H9 (cell line): ENCODE measurements around the gene TTBK1. TPM values are rescaled to one million over a fixed set of nuclear protein-coding genes. Genes with fewer than 3 reads are reported as not detected.

Experiments
- DNase-seq: peaks from one replicate; pipeline ENCODE4 v3.0.0-alpha.2; 2017
- H2AFZ ChIP-seq: one replicate; pipeline ENCODE4 v1.6.1; 2013; ENCODE audit warnings: mild to moderate bottlenecking, low read length, control low read depth, moderate library complexity
- H2AK5ac ChIP-seq: 2 replicates; pipeline ENCODE4 v1.6.1; 2013; ENCODE audit warnings: low read length, control low read depth, mixed read lengths; ENCODE audit not compliant: insufficient read length
- H2BK120ac ChIP-seq: one replicate; pipeline ENCODE4 v1.6.1; 2013; ENCODE audit warnings: low read depth, mild to moderate bottlenecking, low read length, control low read depth, inconsistent platforms; ENCODE audit not compliant: poor library complexity, severe bottlenecking
- H2BK12ac ChIP-seq: 2 replicates; pipeline ENCODE4 v1.6.1; 2013; ENCODE audit warnings: low read length, control low read depth, mixed read lengths, low read depth; ENCODE audit not compliant: insufficient read length
- H2BK15ac ChIP-seq: 2 replicates; pipeline ENCODE4 v1.6.1; 2013; ENCODE audit warnings: low read depth, low read length, control low read depth
- H2BK20ac ChIP-seq: one replicate; pipeline ENCODE4 v1.6.1; 2013; ENCODE audit warnings: low read depth, mild to moderate bottlenecking, low read length, control low read depth, inconsistent platforms; ENCODE audit not compliant: poor library complexity, severe bottlenecking
- H2BK5ac ChIP-seq: 2 replicates; pipeline ENCODE4 v1.6.1; 2013; ENCODE audit warnings: low read length, control low read depth, mixed read lengths; ENCODE audit not compliant: insufficient read length
- H3K14ac ChIP-seq: 2 replicates; pipeline ENCODE4 v1.6.1; 2013; ENCODE audit warnings: low read length, control low read depth; ENCODE audit not compliant: insufficient read depth
- H3K18ac ChIP-seq: 2 replicates; pipeline ENCODE4 v1.6.1; 2013; ENCODE audit warnings: low read depth, mild to moderate bottlenecking, mixed read lengths, low read length, control low read depth; ENCODE audit not compliant: insufficient read length
- H3K23ac ChIP-seq: 2 replicates; pipeline ENCODE4 v1.6.1; 2013; ENCODE audit warnings: low read length, control low read depth, mixed read lengths, low read depth; ENCODE audit not compliant: insufficient read length
- H3K23me2 ChIP-seq: 2 replicates; pipeline ENCODE4 v1.6.1; 2013; ENCODE audit warnings: low read depth, mild to moderate bottlenecking, mixed read lengths, low read length, control low read depth; ENCODE audit not compliant: insufficient read length, poor library complexity, severe bottlenecking
- H3K27ac ChIP-seq: 2 replicates; pipeline ENCODE4 v1.5.1; 2013; ENCODE audit warnings: low read length, control low read depth, mixed read lengths, low read depth; ENCODE audit not compliant: insufficient read length
- H3K27me3 ChIP-seq: 2 replicates; pipeline ENCODE4 v1.6.1; 2013; ENCODE audit warnings: low read length, control low read depth, inconsistent platforms; ENCODE audit not compliant: insufficient read depth
- H3K4ac ChIP-seq: 2 replicates; pipeline ENCODE4 v1.6.1; 2013; ENCODE audit warnings: low read depth, mild to moderate bottlenecking, control low read depth, inconsistent platforms, low read length, moderate library complexity
- H3K4me1 ChIP-seq: 2 replicates; pipeline ENCODE4 v1.6.1; 2013; ENCODE audit warnings: low read length, control low read depth, inconsistent platforms; ENCODE audit not compliant: insufficient read depth
- H3K4me2 ChIP-seq: 2 replicates; pipeline ENCODE4 v1.6.1; 2013; ENCODE audit warnings: low read length, control low read depth, mixed read lengths; ENCODE audit not compliant: insufficient read length, insufficient read depth
- H3K56ac ChIP-seq: 2 replicates; pipeline ENCODE4 v1.6.1; 2013; ENCODE audit warnings: low read depth, mild to moderate bottlenecking, mixed read lengths, low read length, control low read depth; ENCODE audit not compliant: insufficient read length
- H3K79me1 ChIP-seq: 2 replicates; pipeline ENCODE4 v1.6.1; 2013; ENCODE audit warnings: low read depth, mild to moderate bottlenecking, moderate library complexity, low read length, control low read depth, inconsistent platforms; ENCODE audit not compliant: insufficient read depth, poor library complexity, severe bottlenecking
- H3K79me2 ChIP-seq: 2 replicates; pipeline ENCODE4 v1.6.1; 2013; ENCODE audit warnings: low read length, control low read depth, inconsistent platforms; ENCODE audit not compliant: insufficient read depth
- H3K9ac ChIP-seq: 2 replicates; pipeline ENCODE4 v1.6.1; 2013; ENCODE audit warnings: low read length, control low read depth, mixed read lengths; ENCODE audit not compliant: insufficient read length; ENCODE audit errors: extremely low read depth
- H3K9me3 ChIP-seq: one replicate; pipeline ENCODE4 v1.6.1; 2013; ENCODE audit warnings: low read depth, low read length, inconsistent platforms; ENCODE audit not compliant: control insufficient read depth
- H3T11ph ChIP-seq: one replicate; pipeline ENCODE4 v1.6.1; 2013; ENCODE audit warnings: mild to moderate bottlenecking, low read length, control low read depth, inconsistent platforms
- H4K20me1 ChIP-seq: one replicate; pipeline ENCODE4 v1.6.1; 2013; ENCODE audit not compliant: control insufficient read depth, insufficient read length, insufficient read depth
- H4K5ac ChIP-seq: 2 replicates; pipeline ENCODE4 v1.6.1; 2013; ENCODE audit warnings: low read depth, mild to moderate bottlenecking, mixed read lengths, low read length, control low read depth; ENCODE audit not compliant: insufficient read length
- H4K8ac ChIP-seq: replicated peaks from 2 replicates; pipeline ENCODE4 v1.6.1; 2013; ENCODE audit warnings: low read length, control low read depth, mixed read lengths, low read depth; ENCODE audit not compliant: insufficient read length
- H4K91ac ChIP-seq: 2 replicates; pipeline ENCODE4 v1.6.1; 2013; ENCODE audit warnings: low read depth, mild to moderate bottlenecking, moderate library complexity, mixed read lengths, low read length, control low read depth; ENCODE audit not compliant: insufficient read length
- H3K27ac Mint-ChIP-seq, 3 experiments: 2 replicates in 2 of 3; 3 replicates in 1 of 3; pipeline ENCODE4 v1.8.0; 2020 to 2021; ENCODE audit warnings: mixed read lengths in 3 of 3, mild to moderate bottlenecking in 1 of 3, moderate library complexity in 1 of 3
- H3K27me3 Mint-ChIP-seq: 2 replicates; pipeline ENCODE4 v1.8.0; 2021; ENCODE audit warnings: low read depth, mild to moderate bottlenecking, moderate library complexity, mixed read lengths
- H3K36me3 Mint-ChIP-seq, 3 experiments: 2 replicates in 2 of 3; 3 replicates in 1 of 3; pipeline ENCODE4 v1.8.0; 2020 to 2021; ENCODE audit warnings: low read depth in 3 of 3, mixed read lengths in 3 of 3; ENCODE audit not compliant: insufficient read depth in 1 of 3
- H3K4me1 Mint-ChIP-seq, 2 experiments: 2 replicates each; pipeline ENCODE4 v1.8.0; 2020; ENCODE audit warnings: mixed read lengths in 2 of 2
- H3K4me3 Mint-ChIP-seq, 2 experiments: 2 replicates in 1 of 2; 3 replicates in 1 of 2; pipeline ENCODE4 v1.8.0; 2020 to 2021; ENCODE audit warnings: mild to moderate bottlenecking in 2 of 2, mixed read lengths in 2 of 2, moderate library complexity in 1 of 2
- H3K9me3 Mint-ChIP-seq, 2 experiments: 2 replicates in 1 of 2; 3 replicates in 1 of 2; pipeline ENCODE4 v1.8.0; 2020; ENCODE audit warnings: mild to moderate bottlenecking in 2 of 2, mixed read lengths in 2 of 2, moderate library complexity in 1 of 2
- WGBS: extraction: QIAGEN DNeasy Blood & Tissue Kit; methylation state at CpG from one replicate; pipeline ENCODE4 v1.1.7; 2013; ENCODE audit warnings: missing lambda C conversion rate, low lambda C conversion rate, mixed read lengths; ENCODE audit not compliant: insufficient read length; ENCODE audit errors: extremely low coverage; 5-methylcytosine and 5-hydroxymethylcytosine counted together
- total RNA-seq: library from RNA; stranded (reverse); gene quantifications from 2 replicates; pipeline ENCODE4 v1.2.1, GENCODE V29; 2021
- TF ChIP-seq, protein P1 (sequence below): fragments of 200-600 bp; sonication (generic); conservative IDR thresholded peaks from 3 replicates; pipeline ENCODE4 v1.8.0; 2021; ENCODE audit warnings: antibody characterized with exemption, mild to moderate bottlenecking

TTBK1 gene
- total RNA-seq, 1 experiment from 2014 or later = 1.6 TPM

DNA sequence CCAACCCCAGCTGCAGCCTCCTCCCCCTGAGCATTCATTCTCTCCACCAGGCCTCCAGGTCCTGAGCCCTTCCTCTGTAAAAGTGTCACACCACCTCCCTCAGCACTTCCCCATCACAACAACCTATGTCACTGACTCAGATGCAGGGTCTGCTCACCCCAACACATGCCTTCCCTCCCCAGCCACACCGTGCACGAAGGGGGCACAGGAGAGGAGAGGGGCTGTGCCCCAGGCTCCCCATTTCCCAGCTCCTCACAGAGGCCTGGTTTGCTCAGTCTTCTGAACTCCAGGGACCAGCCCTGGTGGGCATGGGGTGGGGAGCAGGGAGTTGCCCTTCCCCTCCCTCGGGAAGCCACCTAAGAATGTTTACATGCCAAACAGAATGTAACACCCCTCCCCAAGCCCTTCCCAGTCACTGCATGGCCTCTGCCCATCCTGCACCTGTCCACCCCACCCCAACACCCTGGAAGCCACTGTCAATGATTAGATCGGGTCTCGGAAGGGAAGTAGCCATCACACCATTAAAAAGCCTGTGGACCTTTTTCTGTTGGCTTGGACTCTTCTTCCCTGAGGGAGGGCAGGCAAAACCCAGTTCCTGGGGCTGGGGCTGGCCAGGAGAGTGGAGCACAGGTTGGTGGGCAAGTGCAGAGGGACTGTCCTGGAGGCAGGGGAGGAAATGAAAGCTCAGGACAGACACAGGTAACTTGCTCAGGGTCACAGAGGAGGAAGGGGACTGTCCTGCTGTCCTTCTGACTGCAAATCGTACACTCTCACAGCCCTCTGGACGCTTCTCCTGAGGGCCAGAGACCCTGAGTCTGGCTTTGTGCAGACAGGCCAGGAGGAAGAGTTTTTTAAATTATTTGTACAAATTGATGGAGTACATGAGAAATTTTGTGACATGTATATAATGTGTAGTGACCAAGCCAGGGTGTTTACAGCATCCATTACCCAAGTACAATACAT lies 44.7 kb downstream of the TTBK1 start:
- no peak overlapping the region for H3K14ac ChIP-seq
- WGBS = no CpG with 5 or more reads among the region's 7 CpGs
- H3K4me1 ChIP-seq = no peaks in the 10 kb centered on the region
- H2BK20ac ChIP-seq = no peak overlapping the region
- no peak overlapping the region for H3K4me2 ChIP-seq
- no peaks in the 10 kb centered on the region for H3K9me3 Mint-ChIP-seq
- no peak overlapping the region for H3K4ac ChIP-seq
- no peak overlapping the region for H4K8ac ChIP-seq
- H3K36me3 Mint-ChIP-seq = no peaks in the 10 kb centered on the region
- H3K27me3 ChIP-seq = no peaks in the 10 kb centered on the region
- no peak overlapping the region for H3K4me3 Mint-ChIP-seq
- peak overlapping the region; percentile 66 to 97 (median 79); a peak in 4 of 7 replicates for H3K27ac Mint-ChIP-seq
- H4K91ac ChIP-seq = no peak overlapping the region
- H2BK5ac ChIP-seq = no peak overlapping the region
- H2BK120ac ChIP-seq = no peak overlapping the region
- no peak overlapping the region for H3K18ac ChIP-seq
- no peak overlapping the region for H3K23ac ChIP-seq
- H2BK12ac ChIP-seq = no peak overlapping the region
- H3K4me1 Mint-ChIP-seq = peaks cover 10 to 23% of the 10 kb centered on the region in 2 experiments
- H2AK5ac ChIP-seq = no peak overlapping the region
- no peak overlapping the region for H3K27ac ChIP-seq
- no peak overlapping the region for H2BK15ac ChIP-seq
- H4K20me1 ChIP-seq = no peaks in the 10 kb centered on the region
- no peak overlapping the region for H3T11ph ChIP-seq
- H3K23me2 ChIP-seq = no peaks in the 10 kb centered on the region
- no peak overlapping the region for H3K56ac ChIP-seq
- no peak overlapping the region for H3K9ac ChIP-seq
- H3K79me1 ChIP-seq = no peaks in the 10 kb centered on the region
- no peak overlapping the region for H2AFZ ChIP-seq
- H3K79me2 ChIP-seq = no peaks in the 10 kb centered on the region
- H3K27me3 Mint-ChIP-seq = peaks cover 6% of the 10 kb centered on the region
- no peaks in the 10 kb centered on the region for H3K9me3 ChIP-seq
- TF ChIP-seq, protein P1, sequence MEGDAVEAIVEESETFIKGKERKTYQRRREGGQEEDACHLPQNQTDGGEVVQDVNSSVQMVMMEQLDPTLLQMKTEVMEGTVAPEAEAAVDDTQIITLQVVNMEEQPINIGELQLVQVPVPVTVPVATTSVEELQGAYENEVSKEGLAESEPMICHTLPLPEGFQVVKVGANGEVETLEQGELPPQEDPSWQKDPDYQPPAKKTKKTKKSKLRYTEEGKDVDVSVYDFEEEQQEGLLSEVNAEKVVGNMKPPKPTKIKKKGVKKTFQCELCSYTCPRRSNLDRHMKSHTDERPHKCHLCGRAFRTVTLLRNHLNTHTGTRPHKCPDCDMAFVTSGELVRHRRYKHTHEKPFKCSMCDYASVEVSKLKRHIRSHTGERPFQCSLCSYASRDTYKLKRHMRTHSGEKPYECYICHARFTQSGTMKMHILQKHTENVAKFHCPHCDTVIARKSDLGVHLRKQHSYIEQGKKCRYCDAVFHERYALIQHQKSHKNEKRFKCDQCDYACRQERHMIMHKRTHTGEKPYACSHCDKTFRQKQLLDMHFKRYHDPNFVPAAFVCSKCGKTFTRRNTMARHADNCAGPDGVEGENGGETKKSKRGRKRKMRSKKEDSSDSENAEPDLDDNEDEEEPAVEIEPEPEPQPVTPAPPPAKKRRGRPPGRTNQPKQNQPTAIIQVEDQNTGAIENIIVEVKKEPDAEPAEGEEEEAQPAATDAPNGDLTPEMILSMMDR = no peak
- DNase-seq = no peak
- H4K5ac ChIP-seq = no peak overlapping the region
